HCT116 (cell line): ENCODE measurements around the gene GRIP2. TPM values are rescaled to one million over a fixed set of nuclear protein-coding genes. Genes with fewer than 3 reads are reported as not detected.

Experiments
- ATAC-seq: fragments of 200-7000 bp; cut with Tn5 transposase; 2 replicates; pipeline ENCODE4 v1.9.1; 2020; ENCODE audit warnings: mild to moderate bottlenecking, moderate library complexity
- BruUV-seq: library from RNA; stranded (reverse); fragments of 400-500 nt; replicated peaks from 2 replicates; lab custom pipeline; 2021; lab: Mats Ljungman, UMichigan
- CTCF ChIA-PET: fragments of 300-600 bp; sonication (Branson Sonifier 250); formaldehyde crosslinking; loops from one replicate; lab custom pipeline; 2021; ENCODE audit warnings: antibody characterized with exemption; lab: Charles Lee
- POLR2A ChIA-PET: fragments of 300-600, 350-600 bp; sonication (Branson Sonifier 250); formaldehyde crosslinking; loops from one replicate; lab custom pipeline; 2021; ENCODE audit warnings: antibody characterized with exemption; lab: Charles Lee
- RAD21 ChIA-PET, 2 experiments: fragments of 300-600 bp; sonication (Branson Sonifier 250); formaldehyde crosslinking; loops; one replicate each; lab custom pipeline; 2023; ENCODE audit warnings: low total read pairs in 2 of 2; ENCODE audit not compliant: uncharacterized antibody in 2 of 2, unreplicated experiment in 2 of 2, low non-redundant PET in 1 of 2; lab: Charles Lee
- DNase-seq: peaks from one replicate; pipeline ENCODE4 v3.0.0-alpha.2; 2010; ENCODE audit warnings: low read depth, low spot score
- H2AFZ ChIP-seq: fragments of 200-600 bp; shearing (Covaris generic), sonication (generic); 2 replicates; pipeline ENCODE4 v1.6.1; 2017; ENCODE audit warnings: low read depth, mixed run types, mixed read lengths, antibody characterized with exemption, low read length; ENCODE audit not compliant: poor library complexity, severe bottlenecking
- H3K27ac ChIP-seq: 2 replicates; pipeline ENCODE4 v1.5.1; 2012; ENCODE audit warnings: low read depth, low read length
- H3K27me3 ChIP-seq: fragments of 200-600 bp; sonication (generic); 2 replicates; pipeline ENCODE4 v1.6.1; 2016; ENCODE audit warnings: mixed run types, low read length, mixed read lengths; ENCODE audit not compliant: insufficient read depth
- H3K36me3 ChIP-seq, 2 experiments: fragments of 200-500 bp in 1 of 2; fragments of 200-600 bp in 1 of 2; sonication (Bioruptor generic) in 1 of 2; sonication (generic) in 1 of 2; 2 replicates each; pipeline versions ENCODE4 v1.5.1 to v1.6.1; 2014 to 2016; ENCODE audit warnings: low read length in 2 of 2, inconsistent platforms in 1 of 2, mixed read lengths in 1 of 2, mixed run types in 1 of 2; ENCODE audit not compliant: insufficient read depth in 2 of 2, control insufficient read depth in 1 of 2
- H3K4me1 ChIP-seq, 2 experiments: fragments of 200-600 bp in 1 of 2; sonication (generic) in 1 of 2; 2 replicates each; pipeline versions ENCODE4 v1.5.1 to v1.6.1; 2012 to 2017; ENCODE audit warnings: low read length in 2 of 2, inconsistent platforms in 1 of 2, mild to moderate bottlenecking in 1 of 2, mixed read lengths in 1 of 2, mixed run types in 1 of 2, moderate library complexity in 1 of 2; ENCODE audit not compliant: insufficient read depth in 2 of 2, control insufficient read depth in 1 of 2
- H3K4me2 ChIP-seq: fragments of 200-600 bp; sonication (generic); 2 replicates; pipeline ENCODE4 v1.6.1; 2017; ENCODE audit warnings: mixed run types, low read length, mixed read lengths
- H3K4me3 ChIP-seq, 2 experiments: fragments of 200-600 bp in 1 of 2; sonication (generic) in 1 of 2; replicated peaks in 1 of 2; 2 replicates each; pipeline ENCODE4 v1.5.1; 2011 to 2016; ENCODE audit warnings: low read length in 2 of 2, control low read depth in 1 of 2, low read depth in 1 of 2, mild to moderate bottlenecking in 1 of 2, mixed read lengths in 1 of 2, mixed run types in 1 of 2
- H3K79me2 ChIP-seq: fragments of 200-600 bp; sonication (generic); 2 replicates; pipeline ENCODE4 v1.6.1; 2017; ENCODE audit warnings: mild to moderate bottlenecking, mixed run types, low read length, moderate library complexity, mixed read lengths; ENCODE audit not compliant: insufficient read depth
- H3K9ac ChIP-seq: fragments of 200-600 bp; sonication (generic); 2 replicates; pipeline ENCODE4 v1.6.1; 2016; ENCODE audit warnings: low read length, mixed read lengths
- H3K9me2 ChIP-seq: fragments of 200-600 bp; sonication (generic), shearing (Covaris generic); 2 replicates; pipeline ENCODE4 v1.6.1; 2017; ENCODE audit warnings: mixed run types, mild to moderate bottlenecking, moderate library complexity; ENCODE audit not compliant: insufficient read depth
- H3K9me3 ChIP-seq, 2 experiments: fragments of 200-500 bp in 1 of 2; fragments of 200-600 bp in 1 of 2; sonication (Bioruptor generic) in 1 of 2; sonication (generic) in 1 of 2; 2 replicates each; pipeline ENCODE4 v1.6.1; 2014 to 2017; ENCODE audit warnings: low read length in 2 of 2, mixed read lengths in 2 of 2, inconsistent platforms in 1 of 2, low read depth in 1 of 2, mild to moderate bottlenecking in 1 of 2, mixed run types in 1 of 2, moderate library complexity in 1 of 2; ENCODE audit not compliant: control insufficient read depth in 1 of 2, insufficient read depth in 1 of 2
- H4K20me1 ChIP-seq: fragments of 200-600 bp; sonication (generic), shearing (Covaris generic); 2 replicates; pipeline ENCODE4 v1.6.1; 2017; ENCODE audit warnings: mixed run types, mild to moderate bottlenecking, moderate library complexity; ENCODE audit not compliant: insufficient read depth
- ATF3 ChIP-seq: IDR thresholded peaks from 2 replicates; pipeline ENCODE4 v1.6.1; 2012
- CEBPB ChIP-seq: IDR thresholded peaks from 2 replicates; pipeline ENCODE4 v1.6.1; 2012; ENCODE audit warnings: low read depth
- CTCF ChIP-seq, 3 experiments: fragments of 200-600 bp in 1 of 3; sonication (generic) in 1 of 3; IDR thresholded peaks in 2 of 3; conservative IDR thresholded peaks in 1 of 3; 2 replicates each; pipeline ENCODE4 v1.5.1; 2012 to 2017; ENCODE audit warnings: low read depth in 2 of 3, low read length in 2 of 3, antibody characterized with exemption in 1 of 3, borderline replicate concordance in 1 of 3, control low read depth in 1 of 3, mild to moderate bottlenecking in 1 of 3, mixed read lengths in 1 of 3, mixed run types in 1 of 3, moderate library complexity in 1 of 3; ENCODE audit not compliant: insufficient read depth in 1 of 3
- EGR1 ChIP-seq: IDR thresholded peaks from 2 replicates; pipeline ENCODE4 v1.6.1; 2012; ENCODE audit warnings: low read depth
- ELF1 ChIP-seq: IDR thresholded peaks from 2 replicates; pipeline ENCODE4 v1.6.1; 2012; ENCODE audit warnings: low read depth, borderline replicate concordance
- JUND ChIP-seq: IDR thresholded peaks from 2 replicates; pipeline ENCODE4 v1.6.1; 2012
- MAX ChIP-seq: IDR thresholded peaks from 2 replicates; pipeline ENCODE4 v1.6.1; 2012
- POLR2AphosphoS5 ChIP-seq: IDR thresholded peaks from 2 replicates; pipeline ENCODE4 v1.6.1; 2011; ENCODE audit warnings: mild to moderate bottlenecking, low read depth, low read length, moderate library complexity
- SIN3A ChIP-seq: IDR thresholded peaks from 2 replicates; pipeline ENCODE4 v1.6.1; 2012; ENCODE audit warnings: low read depth
- SRF ChIP-seq: IDR thresholded peaks from 2 replicates; pipeline ENCODE4 v1.6.1; 2012; ENCODE audit warnings: low read depth
- TCF7L2 ChIP-seq: IDR thresholded peaks from 2 replicates; pipeline ENCODE4 v1.7.0; 2011; ENCODE audit warnings: borderline replicate concordance, inconsistent platforms; ENCODE audit not compliant: insufficient read depth, insufficient read length; ENCODE audit errors: extremely low read depth
- YY1 ChIP-seq: IDR thresholded peaks from 2 replicates; pipeline ENCODE4 v1.6.1; 2011; ENCODE audit warnings: low read length, low read depth, moderate library complexity, mild to moderate bottlenecking; ENCODE audit not compliant: insufficient replicate concordance; ENCODE audit errors: extremely low read depth
- ZFX ChIP-seq: fragments of 450-650 bp; IDR thresholded peaks from 2 replicates; pipeline ENCODE4 v1.6.1; 2017
- intact Hi-C: fragments of 100-400 bp; cut with micrococcal nuclease; formaldehyde crosslinking; loops from 2 replicates; pipeline ENCODE4 v1.10.0; 2022
- total RNA-seq: library from RNA; stranded (reverse); gene quantifications from one replicate; pipeline ENCODE4 v1.2.1, GENCODE V29; 2021; ENCODE audit not compliant: unreplicated experiment

GRIP2 gene
- total RNA-seq, 1 experiment from 2014 or later: 0.34 TPM

GRCh38 chr3:14494279-14494972 lies 45.7 kb downstream of the GRIP2 start:
- no TSS peak for BruUV-seq
- Histone ChIP-seq H3K9ac (no peak overlapping the region), H3K9me3 (no peaks in the 10 kb centered on the region), H3K4me1 (no peaks in the 10 kb centered on the region), H3K36me3 (0 out of 4 replicates have a peak, but pooled peaks cover 0 to 2% of the 10 kb centered on the region in 2 experiments), H3K4me3 (no peak overlapping the region), H3K27ac (no peak overlapping the region)
- DNase-seq: no peak
- POLR2A ChIA-PET: no interaction called here
- no peak for TF ChIP-seq CEBPB
- no peak for TF ChIP-seq ELF1
- TF ChIP-seq CTCF (IDR thresholded peaks at IDR 0.05 in 2 of 3, conservative IDR thresholded peaks at IDR 0.05 in 1 of 3; ENCODE audit: borderline replicate concordance in 1 of 3, insufficient read depth in 1 of 3, low read depth in 2 of 3, low read length in 2 of 3): no peak
- TF ChIP-seq YY1: no peak
- TF ChIP-seq TCF7L2: no peak
- no peak for TF ChIP-seq ATF3
- TF ChIP-seq MAX: no peak
- no peak for TF ChIP-seq JUND
- no peak for TF ChIP-seq ZFX
- no peak for TF ChIP-seq SIN3A
- no peak for TF ChIP-seq EGR1
- TF ChIP-seq POLR2AphosphoS5: no peak
- TF ChIP-seq SRF: no peak
- TF ChIP-seq, all 23 proteins: peak for 0
- H3K9me2 ChIP-seq: no peaks in the 10 kb centered on the region
- RAD21 ChIA-PET: no interaction called here
- H3K27me3 ChIP-seq: no peaks in the 10 kb centered on the region
- no peak overlapping the region for H3K4me2 ChIP-seq
- no peaks in the 10 kb centered on the region for H4K20me1 ChIP-seq
- H2AFZ ChIP-seq: no peak overlapping the region
- intact Hi-C loops: no loop called here
- H3K79me2 ChIP-seq: no peaks in the 10 kb centered on the region
- CTCF ChIA-PET: no interaction called here
- ATAC-seq: no peak
